HG03139 (cell line): ENCODE measurements around the gene KRT6B.
"Not testable (repeated sequence)": the region's sequence is repeated elsewhere in the genome, so short reads cannot be mapped to it uniquely, and the experiment has no call there.

Experiments
- ATAC-seq: cut with Tn5 transposase; IDR thresholded peaks from one replicate; pipeline ENCODE4 v1.9.1; 2021; ENCODE audit not compliant: unreplicated experiment

KRT6B gene

GRCh38 chr12:52414936-52415335 lies 37.0 kb downstream of the KRT6B start:
- ATAC-seq: no peak

- ATAC-seq: no peak
Measured at GRCh38 chr12:52413782-52414345, 38.1 kb downstream of the KRT6B start.

- no peak for ATAC-seq
Measured at GRCh38 chr12:52413202-52413601, 38.7 kb downstream of the KRT6B start.

GRCh38 chr12:52411815-52412214 lies 40.1 kb downstream of the KRT6B start:
- ATAC-seq: no peak

- ATAC-seq: not testable (repeated sequence)
Measured at GRCh38 chr12:52410589-52411248, 41.2 kb downstream of the KRT6B start.

- ATAC-seq: no peak
Measured at GRCh38 chr12:52407918-52408317, 44.0 kb downstream of the KRT6B start.

- ATAC-seq: no peak
Measured at GRCh38 chr12:52405922-52406385, 46.0 kb downstream of the KRT6B start, which contains the start of gene KRT82. KRT82 (minus strand) TSS chr12:52406335; CDS start chr12:52406277, 58 bp downstream.

GRCh38 chr12:52404951-52405350 lies 47.0 kb downstream of the KRT6B start:
- no peak for ATAC-seq

GRCh38 chr12:52403561-52403960 lies 48.4 kb downstream of the KRT6B start:
- no peak for ATAC-seq

GRCh38 chr12:52402873-52403540 lies 48.9 kb downstream of the KRT6B start:
- no peak for ATAC-seq

- no peak for ATAC-seq
Measured at GRCh38 chr12:52402377-52402776, 49.6 kb downstream of the KRT6B start.

- ATAC-seq: no peak
Measured at GRCh38 chr12:52401926-52402325, 50.0 kb downstream of the KRT6B start.

- no peak for ATAC-seq
Measured at GRCh38 chr12:52401526-52401925, 50.4 kb downstream of the KRT6B start.

GRCh38 chr12:52400906-52401305 lies 51.0 kb downstream of the KRT6B start:
- no peak for ATAC-seq

- ATAC-seq: no peak
Measured at GRCh38 chr12:52399756-52400155, 52.2 kb downstream of the KRT6B start.

- no peak for ATAC-seq
Measured at GRCh38 chr12:52398176-52398575, 53.8 kb downstream of the KRT6B start.

GRCh38 chr12:52396656-52397055 lies 55.3 kb downstream of the KRT6B start:
- no peak for ATAC-seq
